Measurements from ENCODE around the gene PNMA6A. TPM values are rescaled to one million over a fixed set of nuclear protein-coding genes. Genes with fewer than 3 reads are reported as not detected.
"Not testable (repeated sequence)": the region's sequence is repeated elsewhere in the genome, so short reads cannot be mapped to it uniquely, and the experiment has no call there.

Gene PNMA6A
- total RNA-seq, 2 donors from 2014 or later: 1.6 to 2.1 TPM

DNA sequence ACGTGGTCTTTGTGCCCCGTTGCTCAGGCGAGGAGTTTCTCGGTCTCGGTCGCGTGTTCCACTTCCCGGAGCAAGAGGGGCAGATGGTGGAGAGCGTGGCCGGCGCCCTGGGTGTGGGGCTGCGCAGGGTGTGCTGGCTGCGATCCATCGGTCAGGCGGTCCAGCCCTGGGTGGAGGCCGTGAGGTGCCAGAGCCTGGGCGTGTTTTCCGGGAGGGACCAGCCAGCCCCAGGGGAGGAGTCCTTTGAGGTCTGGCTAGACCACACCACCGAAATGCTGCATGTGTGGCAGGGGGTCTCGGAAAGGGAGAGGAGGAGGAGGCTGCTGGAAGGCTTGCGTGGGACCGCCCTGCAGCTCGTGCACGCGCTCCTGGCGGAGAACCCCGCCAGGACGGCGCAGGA lies 1.1 kb downstream of the PNMA6A start:
- ATAC-seq; DNase-seq; intact Hi-C loops (cut with DNase I): not testable (repeated sequence)

GRCh38 chrX:153074262-153074899 lies 2.1 kb downstream of the PNMA6A start:
- ATAC-seq: no peak
- intact Hi-C loops (cut with DNase I): no loop called here
- DNase-seq: no peak

GRCh38 chrX:153074935-153075334 lies 2.7 kb downstream of the PNMA6A start:
- DNase-seq (no peak), ATAC-seq (no peak)
- intact Hi-C loops (cut with DNase I): no loop called here

DNA sequence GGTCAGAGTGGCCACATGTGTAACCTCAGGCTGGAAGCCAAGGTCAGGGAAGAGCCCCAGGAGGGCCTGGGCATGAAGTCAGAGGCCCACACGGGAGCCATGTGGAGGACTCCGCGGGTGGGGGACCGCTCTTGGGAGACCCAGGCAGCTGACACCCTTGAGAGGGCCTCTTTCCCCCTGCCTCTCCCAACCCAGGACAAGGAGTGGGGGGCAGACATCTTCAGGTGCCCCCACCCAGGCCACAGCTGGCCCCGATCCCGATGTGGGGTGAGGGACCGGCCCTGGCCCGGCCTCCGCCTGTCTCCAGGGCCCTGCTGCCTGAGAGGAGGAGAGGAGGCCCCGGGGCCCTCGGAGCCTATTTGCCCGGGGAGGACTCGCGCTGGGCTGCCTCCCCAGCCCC lies 3.1 kb downstream of the PNMA6A start:
- intact Hi-C loops (cut with DNase I): no loop called here
- ATAC-seq (no peak), DNase-seq (no peak)

- ATAC-seq: peak; percentile 81 to 88
- intact Hi-C loops (cut with DNase I); DNase-seq: not testable (repeated sequence)
Measured at GRCh38 chrX:153077437-153078135, 5.3 kb downstream of the PNMA6A start.

DNA sequence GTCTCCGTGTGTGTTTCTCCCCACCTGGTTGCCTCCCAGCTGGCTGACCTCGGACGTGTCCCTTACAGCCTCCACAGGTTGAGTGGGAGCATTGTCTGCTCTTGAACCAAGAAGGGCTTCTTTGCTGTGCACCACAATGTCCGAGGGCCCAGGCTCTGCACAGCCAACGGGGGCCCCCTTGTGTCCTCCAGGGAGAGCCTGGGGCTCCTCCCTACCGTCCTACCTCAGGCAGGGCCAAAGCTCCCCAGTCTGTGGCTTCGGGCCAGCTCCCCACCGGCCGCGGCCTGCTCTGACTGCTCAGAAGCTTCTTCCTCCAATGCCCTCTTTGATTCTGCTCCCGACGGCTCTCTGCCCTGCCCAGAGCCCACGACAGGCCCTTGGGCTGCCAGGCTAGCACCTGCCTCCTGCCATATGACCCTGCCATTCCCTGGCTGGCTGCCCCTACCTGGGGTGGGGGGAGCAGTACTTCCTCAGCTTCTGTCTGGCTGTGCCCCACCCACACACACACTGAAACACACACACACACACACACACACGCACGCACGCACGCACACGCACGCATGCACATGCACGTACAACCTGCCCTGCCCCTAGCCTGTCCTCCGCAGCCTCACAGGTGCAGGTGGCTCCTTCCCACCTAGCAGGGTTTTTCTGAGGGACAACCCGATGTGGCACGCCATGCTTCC lies 11.1 kb downstream of the PNMA6A start:
- intact Hi-C loops (cut with DNase I); DNase-seq; ATAC-seq: not testable (repeated sequence)

DNA sequence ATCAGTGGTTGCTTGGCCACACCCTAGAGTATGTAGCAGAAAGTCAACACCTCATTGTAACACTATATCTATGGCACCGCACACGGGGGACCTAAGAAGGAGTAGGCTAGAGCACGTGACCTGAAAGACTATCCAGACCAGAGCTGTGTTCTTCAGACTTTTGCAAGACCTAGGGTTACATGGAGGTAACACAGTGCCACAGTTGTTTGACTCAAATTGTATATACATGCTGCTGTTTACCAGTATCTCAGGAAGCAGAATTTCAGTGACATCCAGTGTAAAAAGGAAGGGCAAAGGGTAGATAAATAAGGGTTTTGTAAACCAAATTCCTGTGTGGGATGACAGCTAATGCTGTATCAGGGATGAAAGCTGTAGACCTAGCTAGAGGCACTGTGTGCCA lies 30.2 kb downstream of the PNMA6A start:
- intact Hi-C loops (cut with DNase I): no loop called here
- no peak for DNase-seq
- ATAC-seq: no peak

DNA sequence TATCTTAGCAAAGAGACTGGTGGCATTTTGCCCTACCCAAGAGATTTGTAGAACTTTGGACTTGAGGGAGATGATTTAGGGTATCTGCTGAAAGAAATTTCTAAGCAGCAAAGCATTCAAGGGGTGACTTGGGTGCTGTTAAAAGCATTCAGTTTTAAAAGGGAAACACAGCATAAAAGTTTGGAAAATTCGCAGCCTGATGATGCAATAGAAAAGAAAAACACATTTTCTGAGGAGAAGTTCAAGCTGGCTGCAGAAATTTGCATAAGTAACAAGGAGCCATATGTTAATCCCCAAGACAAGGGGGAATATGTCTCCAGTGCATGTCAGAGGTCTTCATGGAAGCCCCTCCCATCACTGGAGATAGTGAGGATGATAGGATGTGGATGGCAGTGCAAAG lies 32.7 kb downstream of the PNMA6A start:
- DNase-seq; intact Hi-C loops (cut with DNase I); ATAC-seq: not testable (repeated sequence)

- ATAC-seq: peak in 1 of 2 donors; percentile 70
- DNase-seq; intact Hi-C loops (cut with DNase I): not testable (repeated sequence)
Measured at GRCh38 chrX:153106092-153106801, 34.0 kb downstream of the PNMA6A start.

- DNase-seq; intact Hi-C loops (cut with DNase I); ATAC-seq: not testable (repeated sequence)
Measured at GRCh38 chrX:153110735-153111134, 38.5 kb downstream of the PNMA6A start.

DNA sequence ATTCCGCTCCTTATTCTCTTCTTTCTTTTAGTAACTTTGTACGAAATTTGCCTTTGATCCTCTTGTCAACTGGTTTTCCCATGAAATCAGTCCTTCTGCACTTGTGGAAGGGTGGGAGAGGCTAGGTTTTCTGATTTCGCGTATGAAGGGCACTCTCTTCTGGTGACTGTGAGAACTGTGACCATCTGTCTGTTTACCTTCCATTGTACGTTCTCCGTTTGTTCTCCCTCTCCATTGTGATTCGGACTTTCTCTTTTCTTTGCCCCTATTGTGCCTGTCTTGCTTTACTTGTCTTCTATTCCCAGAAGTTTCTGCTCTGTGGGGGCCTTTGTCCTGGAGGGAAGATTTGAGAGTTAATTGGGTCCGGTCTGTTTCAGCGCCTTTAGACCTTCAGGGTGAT lies 41.6 kb downstream of the PNMA6A start:
- ATAC-seq; intact Hi-C loops (cut with DNase I); DNase-seq: not testable (repeated sequence)

DNA sequence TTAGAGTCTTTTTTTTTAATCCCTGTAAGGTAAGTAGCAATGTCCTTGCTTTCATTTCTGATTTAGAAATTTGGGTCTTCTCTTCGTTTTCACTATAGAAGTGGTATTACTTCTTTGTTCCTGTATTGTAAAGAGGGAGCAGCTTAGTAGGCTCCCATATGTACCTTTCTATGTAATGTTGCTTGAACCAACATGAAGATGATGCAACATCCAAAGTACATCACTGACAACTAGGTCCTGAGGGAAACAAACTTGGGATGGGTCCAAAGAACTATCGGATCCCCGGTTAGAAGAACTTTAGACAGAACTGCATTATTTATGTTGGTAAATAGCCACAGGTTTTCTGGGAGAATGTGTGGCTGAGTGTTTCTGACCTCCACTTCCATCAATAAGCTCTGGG lies 45.5 kb downstream of the PNMA6A start:
- DNase-seq; ATAC-seq; intact Hi-C loops (cut with DNase I): not testable (repeated sequence)

GRCh38 chrX:153120230-153120629 lies 48.0 kb downstream of the PNMA6A start:
- ATAC-seq; intact Hi-C loops (cut with DNase I): not testable (repeated sequence)

GRCh38 chrX:153123468-153123867 lies 51.2 kb downstream of the PNMA6A start:
- intact Hi-C loops (cut with DNase I); ATAC-seq; DNase-seq: not testable (repeated sequence)

More at GRCh38 chrX:153120230-153120629, 48.0 kb downstream of the PNMA6A start:
- not testable (repeated sequence) for DNase-seq

Other genes starting within 250 kb of the PNMA6A start
- gene CETN2, start 241.7 kb upstream of the PNMA6A start, total RNA-seq: 10 to 100 TPM; 20.3 to 24.5 TPM
- gene NSDHL, start 241.4 kb upstream of the PNMA6A start, total RNA-seq: 10 to 100 TPM; 21.4 to 27.0 TPM
- 1 to 10 TPM; 1.7 to 3.2 TPM for gene ZNF185, start 174.4 kb upstream of the PNMA6A start, total RNA-seq
- gene PNMA5, start 78.3 kb upstream of the PNMA6A start, total RNA-seq: under 1 TPM in 1 of 2 donors, not detected in 1; 0.06 TPM
- gene PNMA3, start 16.0 kb upstream of the PNMA6A start, total RNA-seq: 1 to 10 TPM in 1 of 2 donors, under 1 TPM in 1; 0.71 to 1.9 TPM
- gene MAGEA1, start 106.8 kb downstream of the PNMA6A start, total RNA-seq: not detected
- gene PNMA6F, start 249.3 kb downstream of the PNMA6A start, total RNA-seq: not detected